ENCODE results near the gene CPNE9. TPM values are rescaled to one million over a fixed set of nuclear protein-coding genes. Genes with fewer than 3 reads are reported as not detected.

Gene CPNE9
- total RNA-seq, 1 donor from 2014 or later, result 0.20 TPM

DNA sequence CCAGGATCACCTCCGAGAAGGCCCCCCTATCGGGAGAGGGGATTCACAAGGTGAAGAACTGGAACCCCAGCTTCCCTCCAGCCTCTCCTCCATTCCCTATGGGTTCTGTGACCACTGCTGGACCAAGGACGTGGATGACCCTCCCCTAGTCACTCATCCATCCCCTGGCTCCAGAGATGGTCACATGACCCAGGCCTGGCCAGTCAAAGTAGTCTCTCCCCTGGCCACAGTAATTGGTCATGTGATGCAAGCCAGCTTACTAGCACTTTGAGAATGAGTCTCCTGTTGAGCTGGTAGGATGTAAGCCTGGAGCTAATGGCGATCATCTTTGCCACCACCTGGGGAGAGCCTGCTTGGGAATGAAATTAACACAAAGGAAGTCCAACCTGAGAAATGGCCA lies 62.2 kb downstream of the CPNE9 start:
- ChIA-PET CTCF (no interaction called here), POLR2A (no interaction called here)
- no peaks in the 10 kb centered on the region for H3K36me3 Mint-ChIP-seq (ENCODE audit: low read depth)
- peaks cover 19% of the 10 kb centered on the region for H3K4me1 Mint-ChIP-seq
- ATAC-seq (ENCODE audit: low read depth) (no peak), DNase-seq (no peak)
- TF ChIP-seq, protein P1, sequence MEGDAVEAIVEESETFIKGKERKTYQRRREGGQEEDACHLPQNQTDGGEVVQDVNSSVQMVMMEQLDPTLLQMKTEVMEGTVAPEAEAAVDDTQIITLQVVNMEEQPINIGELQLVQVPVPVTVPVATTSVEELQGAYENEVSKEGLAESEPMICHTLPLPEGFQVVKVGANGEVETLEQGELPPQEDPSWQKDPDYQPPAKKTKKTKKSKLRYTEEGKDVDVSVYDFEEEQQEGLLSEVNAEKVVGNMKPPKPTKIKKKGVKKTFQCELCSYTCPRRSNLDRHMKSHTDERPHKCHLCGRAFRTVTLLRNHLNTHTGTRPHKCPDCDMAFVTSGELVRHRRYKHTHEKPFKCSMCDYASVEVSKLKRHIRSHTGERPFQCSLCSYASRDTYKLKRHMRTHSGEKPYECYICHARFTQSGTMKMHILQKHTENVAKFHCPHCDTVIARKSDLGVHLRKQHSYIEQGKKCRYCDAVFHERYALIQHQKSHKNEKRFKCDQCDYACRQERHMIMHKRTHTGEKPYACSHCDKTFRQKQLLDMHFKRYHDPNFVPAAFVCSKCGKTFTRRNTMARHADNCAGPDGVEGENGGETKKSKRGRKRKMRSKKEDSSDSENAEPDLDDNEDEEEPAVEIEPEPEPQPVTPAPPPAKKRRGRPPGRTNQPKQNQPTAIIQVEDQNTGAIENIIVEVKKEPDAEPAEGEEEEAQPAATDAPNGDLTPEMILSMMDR (IDR thresholded peaks at IDR 0.05), result no peak
- no peak overlapping the region for H3K4me3 Mint-ChIP-seq
- peaks cover 6% of the 10 kb centered on the region for H3K27me3 Mint-ChIP-seq
- no peak overlapping the region for H3K27ac Mint-ChIP-seq
- intact Hi-C loops (cut with micrococcal nuclease), result loop anchor here (2.0 kb wide), 1 partner anchor 15 kb away; no protein-coding TSS in a partner anchor
- H3K9me3 Mint-ChIP-seq, result no peaks in the 10 kb centered on the region

DNA sequence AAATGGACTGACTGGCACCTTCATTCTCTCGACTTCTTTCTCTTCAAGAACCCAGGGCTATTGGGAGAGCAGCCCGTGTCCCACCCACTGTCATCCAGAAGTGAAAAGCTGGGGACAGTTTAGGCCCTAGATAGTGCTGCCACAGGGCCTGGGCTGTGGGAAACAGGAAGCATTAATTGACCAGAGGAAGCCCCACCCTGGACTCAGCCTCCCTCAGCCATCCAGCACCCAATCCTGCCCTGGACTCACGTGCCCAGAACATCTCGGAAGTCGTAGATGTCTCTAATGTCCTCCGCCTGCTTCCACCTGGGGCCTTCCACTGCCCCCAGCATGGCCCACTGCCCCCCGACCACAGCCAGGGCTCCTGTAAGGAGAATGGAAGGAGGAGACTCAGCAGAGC lies 63.8 kb downstream of the CPNE9 start:
- DNase-seq (no peak), ATAC-seq (ENCODE audit: low read depth) (no peak)
- Mint-ChIP-seq H3K27ac (no peak overlapping the region), H3K4me1 (peaks cover 20% of the 10 kb centered on the region), H3K36me3 (ENCODE audit: low read depth) (no peaks in the 10 kb centered on the region), H3K9me3 (no peaks in the 10 kb centered on the region), H3K27me3 (peaks cover 6% of the 10 kb centered on the region), H3K4me3 (no peak overlapping the region)
- ChIA-PET POLR2A (interaction anchor here (0.6 kb wide), 1 partner anchor 134 kb away, joined by 9 read pairs; no protein-coding TSS in a partner anchor), CTCF (no interaction called here)
- intact Hi-C loops (cut with micrococcal nuclease), result loop anchor here (2.0 kb wide), 1 partner anchor 13 kb away; no protein-coding TSS in a partner anchor
- TF ChIP-seq, protein P1 (IDR thresholded peaks at IDR 0.05), result no peak

DNA sequence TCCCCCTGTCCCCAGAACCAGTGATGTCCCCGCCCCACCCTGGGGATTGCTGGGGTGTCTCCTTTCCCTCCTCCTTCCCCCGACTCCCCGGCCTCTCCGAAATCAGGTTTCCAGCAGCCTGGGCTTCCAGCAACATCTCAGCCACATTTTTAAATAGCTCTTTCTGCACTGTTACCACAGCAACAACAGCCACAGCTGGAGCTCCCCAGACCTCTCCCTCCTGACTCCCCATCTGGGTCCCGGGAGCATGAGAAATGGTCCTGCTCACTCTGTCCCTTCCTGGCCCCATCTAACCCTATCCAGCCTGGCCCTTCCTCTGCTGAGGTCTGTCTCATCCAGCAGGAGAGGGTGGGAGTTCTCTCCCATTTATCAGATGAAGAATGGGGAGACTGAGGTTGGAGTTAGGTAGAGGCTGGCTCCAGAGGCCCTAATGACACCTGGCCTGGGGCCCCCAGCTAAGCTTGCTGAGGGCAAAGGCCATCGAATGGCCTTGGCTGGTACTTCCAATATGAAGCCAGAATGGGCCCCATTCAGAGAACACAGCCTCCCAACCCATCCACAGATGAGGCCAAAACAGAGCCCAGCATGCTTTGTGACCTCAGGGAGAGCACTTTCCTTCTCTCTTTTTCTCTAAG lies 64.6 kb downstream of the CPNE9 start:
- intact Hi-C loops (cut with micrococcal nuclease), result loop anchor here (2.0 kb wide), 1 partner anchor 17 kb away; no protein-coding TSS in a partner anchor
- H3K36me3 Mint-ChIP-seq (ENCODE audit: low read depth), result no peaks in the 10 kb centered on the region
- peaks cover 6% of the 10 kb centered on the region for H3K27me3 Mint-ChIP-seq
- POLR2A ChIA-PET, result interaction anchor here (1.2 to 1.3 kb wide), 2 partner anchors 27 to 40 kb away, joined by 3 read pairs; no protein-coding TSS in a partner anchor
- H3K4me1 Mint-ChIP-seq, result peaks cover 20% of the 10 kb centered on the region
- DNase-seq (no peak), ATAC-seq (ENCODE audit: low read depth) (no peak)
- TF ChIP-seq, protein P1 (IDR thresholded peaks at IDR 0.05), result no peak
- CTCF ChIA-PET, result interaction anchor here (1.6 kb wide), 1 partner anchor 14 kb away, joined by 3 read pairs; no protein-coding TSS in a partner anchor
- no peak overlapping the region for H3K4me3 Mint-ChIP-seq
- H3K9me3 Mint-ChIP-seq, result no peaks in the 10 kb centered on the region
- H3K27ac Mint-ChIP-seq, result no peak overlapping the region

DNA sequence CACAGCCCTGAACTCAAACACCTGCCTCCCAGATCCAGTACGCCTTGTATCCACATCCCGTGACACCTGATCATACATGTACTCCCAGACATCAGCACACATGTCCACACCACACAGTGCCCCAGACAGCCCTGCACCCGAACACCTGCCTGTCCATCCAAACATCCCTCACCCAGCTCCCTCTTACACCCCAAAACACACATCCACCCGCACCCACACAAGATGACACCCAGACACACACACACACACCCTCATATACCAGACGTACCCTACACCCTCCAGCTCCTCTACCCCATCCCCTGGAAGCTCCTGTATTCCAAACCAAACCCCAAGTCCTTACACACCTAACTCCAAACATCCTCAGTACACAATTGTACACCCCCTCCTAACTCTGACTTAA lies 65.4 kb downstream of the CPNE9 start:
- Mint-ChIP-seq H3K36me3 (ENCODE audit: low read depth) (no peaks in the 10 kb centered on the region), H3K9me3 (no peaks in the 10 kb centered on the region), H3K4me3 (peak overlapping the region; percentile 48), H3K4me1 (peaks cover 20% of the 10 kb centered on the region), H3K27me3 (peaks cover 6% of the 10 kb centered on the region), H3K27ac (no peak overlapping the region)
- POLR2A ChIA-PET, result interaction anchor here (1.2 to 3.4 kb wide), 3 partner anchors 12 to 39 kb away, joined by 3 to 16 read pairs (median 3); no protein-coding TSS in a partner anchor
- intact Hi-C loops (cut with micrococcal nuclease), result loop anchor here (2.0 kb wide), 1 partner anchor 18 kb away; no protein-coding TSS in a partner anchor
- ATAC-seq (ENCODE audit: low read depth) (no peak), DNase-seq (no peak)
- TF ChIP-seq, protein P1 (IDR thresholded peaks at IDR 0.05), result no peak
- CTCF ChIA-PET, result interaction anchor here (1.6 kb wide), 1 partner anchor 15 kb away, joined by 3 read pairs; no protein-coding TSS in a partner anchor
